GM20000 (cell line): ENCODE data around the gene MYO16.

Experiments
- DNase-seq: peaks from one replicate; pipeline ENCODE4 v3.0.0; 2012; ENCODE audit warnings: low spot score
- TF ChIP-seq, protein P1 (sequence below): IDR thresholded peaks from 2 replicates; pipeline ENCODE4 v1.5.1; 2012; ENCODE audit warnings: mild to moderate bottlenecking, control low read depth; ENCODE audit errors: extremely low read depth, missing control alignments

The MYO16 gene

DNA sequence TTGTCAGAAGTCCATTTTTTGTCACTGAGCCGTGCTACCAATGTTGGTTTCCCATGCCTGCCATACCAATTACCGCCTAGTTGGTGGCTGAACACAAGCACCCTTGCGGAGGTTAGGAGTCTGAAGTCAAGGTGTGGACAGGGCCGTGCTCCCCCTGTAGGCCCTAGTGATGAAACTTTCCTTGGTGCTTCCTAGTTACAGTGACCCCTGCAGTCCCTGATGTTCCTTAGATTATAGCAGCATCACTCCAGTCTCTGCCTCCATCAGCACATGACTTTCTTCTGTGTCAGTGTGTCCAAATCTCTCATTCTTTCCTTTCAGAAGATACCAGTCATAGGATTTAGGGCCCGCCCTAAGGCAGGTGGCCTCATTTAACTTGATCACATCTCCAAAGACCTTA lies 99.0 kb downstream of the MYO16 start:
- no peak for DNase-seq
- TF ChIP-seq, protein P1, sequence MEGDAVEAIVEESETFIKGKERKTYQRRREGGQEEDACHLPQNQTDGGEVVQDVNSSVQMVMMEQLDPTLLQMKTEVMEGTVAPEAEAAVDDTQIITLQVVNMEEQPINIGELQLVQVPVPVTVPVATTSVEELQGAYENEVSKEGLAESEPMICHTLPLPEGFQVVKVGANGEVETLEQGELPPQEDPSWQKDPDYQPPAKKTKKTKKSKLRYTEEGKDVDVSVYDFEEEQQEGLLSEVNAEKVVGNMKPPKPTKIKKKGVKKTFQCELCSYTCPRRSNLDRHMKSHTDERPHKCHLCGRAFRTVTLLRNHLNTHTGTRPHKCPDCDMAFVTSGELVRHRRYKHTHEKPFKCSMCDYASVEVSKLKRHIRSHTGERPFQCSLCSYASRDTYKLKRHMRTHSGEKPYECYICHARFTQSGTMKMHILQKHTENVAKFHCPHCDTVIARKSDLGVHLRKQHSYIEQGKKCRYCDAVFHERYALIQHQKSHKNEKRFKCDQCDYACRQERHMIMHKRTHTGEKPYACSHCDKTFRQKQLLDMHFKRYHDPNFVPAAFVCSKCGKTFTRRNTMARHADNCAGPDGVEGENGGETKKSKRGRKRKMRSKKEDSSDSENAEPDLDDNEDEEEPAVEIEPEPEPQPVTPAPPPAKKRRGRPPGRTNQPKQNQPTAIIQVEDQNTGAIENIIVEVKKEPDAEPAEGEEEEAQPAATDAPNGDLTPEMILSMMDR: no peak

DNA sequence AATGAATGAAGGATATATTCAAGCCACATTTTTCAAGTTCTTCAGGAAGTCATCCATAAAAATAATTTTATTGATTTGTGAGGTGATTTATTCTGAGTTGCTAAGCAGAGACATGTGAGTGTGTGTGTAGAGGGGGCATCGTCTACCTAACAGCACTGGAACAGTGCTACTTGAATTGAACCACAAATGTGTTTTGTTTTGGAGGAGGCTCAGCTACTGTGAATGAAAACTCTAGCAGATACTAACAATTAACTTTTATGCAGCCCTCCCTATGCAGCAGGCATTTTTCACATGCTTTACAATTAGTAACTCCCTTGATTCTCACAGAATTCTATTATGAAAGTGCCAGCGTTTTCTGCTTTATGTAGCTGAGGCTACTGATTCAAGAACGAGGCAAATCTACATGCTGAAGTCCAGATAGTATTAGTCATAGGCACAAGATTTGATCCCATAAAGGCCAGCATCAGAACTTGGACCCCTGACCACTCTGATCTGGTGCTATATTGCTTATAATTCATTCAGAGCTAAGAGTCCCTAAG lies 103.7 kb downstream of the MYO16 start:
- TF ChIP-seq, protein P1: no peak

DNA sequence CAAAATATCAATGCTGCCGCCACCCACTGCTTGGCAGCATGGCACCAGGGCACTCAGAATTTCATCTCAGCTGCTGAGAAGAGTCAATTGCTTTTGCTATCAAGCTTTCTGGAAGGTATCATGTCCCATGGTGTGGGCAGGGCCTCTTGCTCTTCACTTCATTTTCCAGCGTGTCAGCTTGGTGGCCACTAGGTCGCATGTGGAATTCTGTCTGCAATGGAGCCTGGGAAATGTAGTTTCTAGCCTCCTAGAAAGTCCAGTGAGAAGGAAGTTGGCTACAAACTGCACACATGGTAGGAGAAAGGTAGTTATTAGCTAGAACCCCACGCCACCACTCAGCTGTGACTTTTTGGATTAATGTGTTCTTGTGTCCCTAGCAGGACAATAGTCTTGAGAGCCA lies 105.3 kb downstream of the MYO16 start:
- no peak for DNase-seq
- TF ChIP-seq, protein P1: no peak

More for the DNA sequence above, 103.7 kb downstream of the MYO16 start:
- no peak for DNase-seq

DNA sequence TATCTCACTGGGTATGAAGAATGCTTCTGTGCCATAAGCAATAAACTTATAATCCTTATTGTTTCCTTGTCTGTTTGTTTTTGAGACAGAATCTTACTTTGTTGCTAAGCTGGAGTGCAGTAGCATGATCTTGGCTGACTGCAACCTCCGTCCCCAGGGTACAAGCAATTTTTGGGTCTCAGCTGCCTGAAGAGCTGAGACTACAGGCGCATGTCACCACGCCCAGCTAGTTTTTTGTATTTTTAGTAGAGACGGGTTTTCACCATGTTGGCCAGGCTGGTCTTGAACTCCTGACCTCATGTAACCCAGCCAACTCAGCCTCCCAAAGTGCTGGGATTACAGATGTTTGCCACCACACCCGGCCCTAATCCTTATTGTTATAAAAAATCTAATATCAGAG lies 112.5 kb downstream of the MYO16 start:
- no peak for DNase-seq
- TF ChIP-seq, protein P1: no peak

DNA sequence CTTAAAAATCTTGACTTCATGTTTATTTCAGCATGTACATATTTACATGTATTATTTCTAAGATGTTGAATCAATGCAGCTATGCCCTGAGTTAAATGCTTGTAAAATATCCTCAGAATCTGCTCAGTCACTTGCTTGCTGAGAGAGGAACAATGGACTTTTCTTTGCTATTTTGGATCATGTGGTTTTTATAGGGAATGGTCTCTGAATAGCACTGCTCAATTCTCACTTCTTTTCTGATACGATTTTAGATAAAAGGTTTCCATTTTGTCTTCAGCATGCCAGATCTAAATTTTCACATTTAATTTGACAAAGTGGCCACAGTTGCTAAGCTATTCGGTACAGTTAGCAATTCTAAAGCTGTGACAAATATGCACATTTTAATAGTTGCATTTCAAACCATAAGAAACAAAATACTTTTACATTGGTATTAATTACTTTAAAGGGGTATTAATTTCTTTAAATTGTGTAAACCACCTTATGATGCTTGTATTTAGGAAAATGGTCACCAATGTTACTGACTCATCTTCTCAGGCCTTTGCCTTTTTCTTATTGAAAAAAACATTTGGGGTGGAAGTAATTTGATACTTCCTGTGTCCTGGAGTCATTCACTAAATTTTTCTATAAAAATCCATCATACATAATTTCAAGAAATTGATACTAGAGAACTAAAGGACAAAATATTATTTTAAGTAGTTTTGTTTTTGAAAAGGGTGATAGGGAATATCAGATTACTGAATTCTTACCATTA lies 113.5 kb downstream of the MYO16 start:
- TF ChIP-seq, protein P1: no peak
- no peak for DNase-seq

DNA sequence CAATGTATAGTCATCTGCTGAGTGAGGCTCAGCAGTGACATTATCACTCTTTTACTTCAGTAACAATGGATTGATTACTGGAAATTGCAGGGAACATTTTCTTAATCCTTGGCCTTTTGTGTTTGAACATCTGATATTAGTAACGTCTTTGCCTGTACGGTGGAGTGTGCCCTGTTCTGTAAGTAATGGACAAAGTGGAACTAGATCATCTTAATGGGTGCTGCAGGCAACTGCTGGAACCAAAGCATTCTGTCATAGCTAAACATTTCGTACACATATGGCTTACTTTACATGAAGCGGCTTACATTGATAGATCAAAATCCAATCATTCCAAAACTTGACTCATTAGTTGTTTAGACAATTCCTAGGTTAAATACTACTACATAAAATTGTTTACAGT lies 114.1 kb downstream of the MYO16 start:
- TF ChIP-seq, protein P1: no peak
- no peak for DNase-seq

DNA sequence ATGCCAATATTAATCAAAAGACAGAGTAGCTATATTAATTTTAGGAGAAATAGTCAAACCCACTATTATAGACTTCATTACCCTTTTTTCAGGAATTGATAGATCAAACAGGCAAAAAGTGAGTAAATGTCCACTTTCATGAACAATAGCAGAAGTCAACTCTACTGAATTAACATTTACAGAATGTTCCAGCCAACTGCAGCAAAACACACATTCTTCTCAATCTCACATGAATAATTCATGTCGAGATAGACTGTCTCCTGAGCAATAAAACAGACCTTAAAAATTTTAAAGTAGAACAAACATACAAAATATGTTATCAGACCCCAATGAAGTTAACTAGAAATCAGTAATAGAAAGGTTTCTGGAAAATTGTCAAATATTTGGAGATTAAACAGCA lies 118.4 kb downstream of the MYO16 start:
- TF ChIP-seq, protein P1: no peak
- DNase-seq: no peak
